HepG2 (cell line): ENCODE data around the gene PLCB1. TPM values are rescaled to one million over a fixed set of nuclear protein-coding genes. Genes with fewer than 3 reads are reported as not detected.
"Not testable (repeated sequence)": the region's sequence is repeated elsewhere in the genome, so short reads cannot be mapped to it uniquely, and the experiment has no call there.

ENCODE experiments used
- ATAC-seq: fragments of 200-7000 bp; cut with Tn5 transposase; 3 replicates; pipeline ENCODE4 v1.9.1; 2020; ENCODE audit warnings: mild to moderate bottlenecking, moderate library complexity
- BruUV-seq: library from RNA; stranded (reverse); fragments of 400-500 nt; replicated peaks from 2 replicates; lab custom pipeline; 2021; lab: Mats Ljungman, UMichigan
- CTCF ChIA-PET: fragments of 300-600 bp; formaldehyde crosslinking; extraction: SDS; loops from one replicate; lab custom pipeline; 2021; ENCODE audit warnings: low total read pairs, inconsistent platforms, low intra/inter-chr PET ratio; lab: Yijun Ruan, JAX
- POLR2A ChIA-PET: fragments of 350-600 bp; sonication (Branson Sonifier 250); formaldehyde crosslinking; loops from one replicate; lab custom pipeline; 2020; ENCODE audit warnings: antibody characterized with exemption, inconsistent platforms; lab: Yijun Ruan, JAX
- DNase-seq: peaks from one replicate; pipeline ENCODE4 v3.0.0-alpha.2; 2015; ENCODE audit warnings: low spot score
- FAIRE-seq: peaks from 3 replicates; lab custom pipeline; 2011; peaks lifted over from hg19 to GRCh38; lab: Jason Lieb, UNC
- H2AFZ ChIP-seq: one replicate; pipeline ENCODE4 v1.6.1; 2011; ENCODE audit warnings: low read length, inconsistent platforms
- H3K27ac ChIP-seq: fragments of 300-600 bp; 3 replicates; pipeline ENCODE4 v1.8.0; 2011; ENCODE audit warnings: mixed run types, mild to moderate bottlenecking, mixed read lengths, low read length, inconsistent platforms; ENCODE audit not compliant: insufficient read depth; ENCODE audit errors: extremely low read length
- H3K27me3 ChIP-seq, 2 experiments: fragments of 200-600 bp in 1 of 2; 2 replicates in 1 of 2; 3 replicates in 1 of 2; pipeline versions ENCODE4 v1.6.0 to v1.8.0; 2011; ENCODE audit warnings: low read length in 2 of 2, mild to moderate bottlenecking in 2 of 2, moderate library complexity in 2 of 2, inconsistent platforms in 1 of 2; ENCODE audit not compliant: insufficient read depth in 2 of 2, control insufficient read depth in 1 of 2
- H3K36me3 ChIP-seq, 2 experiments: fragments of 200-600 bp in 1 of 2; replicated peaks in 1 of 2; 2 replicates in 1 of 2; 3 replicates in 1 of 2; pipeline versions ENCODE4 v1.5.1 to v1.8.0; 2011; ENCODE audit warnings: low read length in 2 of 2, inconsistent platforms in 1 of 2; ENCODE audit not compliant: insufficient read depth in 2 of 2, control insufficient read depth in 1 of 2
- H3K4me1 ChIP-seq: 2 replicates; pipeline ENCODE4 v1.5.1; 2012; ENCODE audit warnings: low read length, inconsistent platforms; ENCODE audit not compliant: insufficient read depth
- H3K4me2 ChIP-seq: 2 replicates; pipeline ENCODE4 v1.6.0; 2011; ENCODE audit warnings: low read depth, low read length, inconsistent platforms
- H3K4me3 ChIP-seq, 3 experiments: fragments of 200-600 bp in 1 of 3; sonication (generic), shearing (Covaris generic) in 1 of 3; replicated peaks in 1 of 3; 2 replicates each; pipeline ENCODE4 v1.5.1; 2011 to 2016; ENCODE audit warnings: low read length in 3 of 3, inconsistent platforms in 2 of 3, low read depth in 2 of 3, mild to moderate bottlenecking in 2 of 3, control low read depth in 1 of 3, mixed read lengths in 1 of 3; ENCODE audit not compliant: insufficient read depth in 1 of 3
- H3K79me2 ChIP-seq: one replicate; pipeline ENCODE4 v1.6.1; 2011; ENCODE audit warnings: low read length, inconsistent platforms; ENCODE audit not compliant: insufficient read depth
- H3K9ac ChIP-seq: 2 replicates; pipeline ENCODE4 v1.6.0; 2011; ENCODE audit warnings: mild to moderate bottlenecking, low read depth, low read length, inconsistent platforms; ENCODE audit not compliant: insufficient read depth
- H3K9me3 ChIP-seq: 2 replicates; pipeline ENCODE4 v1.5.1; 2012; ENCODE audit warnings: mild to moderate bottlenecking, low read length
- H4K20me1 ChIP-seq: 2 replicates; pipeline ENCODE4 v1.6.0; 2011; ENCODE audit warnings: inconsistent platforms, mild to moderate bottlenecking, low read length, moderate library complexity; ENCODE audit not compliant: insufficient read depth
- HMGXB4 ChIP-seq, 2 experiments: sonication (generic) in 1 of 2; formaldehyde crosslinking in 1 of 2; IDR thresholded peaks; 2 replicates each; pipeline versions ENCODE4 v1.4.0 to v1.6.1; 2018 to 2020; ENCODE audit warnings: missing genetic modification reagents in 2 of 2, borderline replicate concordance in 1 of 2, low read depth in 1 of 2, mild to moderate bottlenecking in 1 of 2, missing biosample characterization in 1 of 2
- ZFP37 ChIP-seq: sonication (generic); formaldehyde crosslinking; IDR thresholded peaks from 2 replicates; pipeline ENCODE4 v1.4.0; 2020; ENCODE audit warnings: missing genetic modification reagents, borderline replicate concordance
- ZNF280D ChIP-seq: sonication (generic); formaldehyde crosslinking; IDR thresholded peaks from 2 replicates; pipeline ENCODE4 v1.5.1; 2020; ENCODE audit warnings: mild to moderate bottlenecking, missing genetic modification reagents
- WGBS: methylation state at CpG from one replicate; pipeline ENCODE4 v1.1.6; 2017; ENCODE audit warnings: low lambda C conversion rate; 5-methylcytosine and 5-hydroxymethylcytosine counted together
- in situ Hi-C: cut with HindIII; loops from 2 replicates; pipeline ENCODE4 v1.10.0; 2017; ENCODE audit warnings: low pct_unique_long_range_greater_than_20kb; ENCODE audit not compliant: extremely low pct_ligation_motif_present
- intact Hi-C: fragments of 100-400 bp; cut with micrococcal nuclease; formaldehyde crosslinking; loops from one replicate; pipeline ENCODE4 v1.10.0; 2022; ENCODE audit not compliant: unreplicated experiment
- polyA plus RNA-seq, 8 experiments: library from polyadenylated mRNA; depleted of rRNA in 3 of 8; stranded (reverse) in 7 of 8; unstranded in 1 of 8; fragments of >200 nt; fragmentation: Illumina TruSeq in 4 of 8; extraction: Trizol in 4 of 8; gene quantifications; 2 replicates each; pipeline versions ENCODE4 v1.2.1 to v1.2.3, GENCODE V29; 2011 to 2016; ENCODE audit warnings: low read depth in 4 of 8, missing spikeins in 1 of 8, mixed read lengths in 1 of 8; ENCODE audit not compliant: insufficient read depth in 1 of 8
- total RNA-seq, 5 experiments: library from RNA; depleted of rRNA; stranded (reverse); fragments of >200 nt; fragmentation: Illumina TruSeq; extraction: Trizol; gene quantifications; 2 replicates each; pipeline ENCODE4 v1.2.3, GENCODE V29; 2016; ENCODE audit warnings: low read depth in 1 of 5

Gene PLCB1
- total and polyA plus RNA-seq, 2 of the 13 experiments (the other 11 are each of a cell fraction or from before 2014, with no cell fraction given) = 42.4 to 55.9 TPM

- in situ Hi-C loops, H4K20me1 ChIP-seq, ATAC-seq, H3K27ac ChIP-seq, H3K4me1 ChIP-seq, H3K9ac ChIP-seq, CTCF ChIA-PET, H3K79me2 ChIP-seq, FAIRE-seq, H3K9me3 ChIP-seq, BruUV-seq, H3K4me3 ChIP-seq, DNase-seq, H3K4me2 ChIP-seq, H3K27me3 ChIP-seq, H2AFZ ChIP-seq, POLR2A ChIA-PET, intact Hi-C loops: not testable (repeated sequence)
- 95% methylated on average over 4 of the region's 30 CpGs for whole genome bisulfite sequencing
- peaks cover 11 to 33% of the 10 kb centered on the region in 2 experiments for H3K36me3 ChIP-seq
Observed at GRCh38 chr20:8644468-8644867, 512.4 kb downstream of the PLCB1 start.

- CTCF ChIA-PET = no interaction called here
- Histone ChIP-seq H3K36me3 (peaks cover 14 to 42% of the 10 kb centered on the region in 2 experiments), H2AFZ (no peak overlapping the region), H3K27ac (no peak overlapping the region), H3K4me2 (no peak overlapping the region), H3K27me3 (no peaks in the 10 kb centered on the region), H3K9me3 (no peaks in the 10 kb centered on the region), H3K4me1 (no peaks in the 10 kb centered on the region), H3K9ac (no peak overlapping the region), H4K20me1 (no peaks in the 10 kb centered on the region), H3K4me3 (no peak overlapping the region), H3K79me2 (no peaks in the 10 kb centered on the region)
- POLR2A ChIA-PET = no interaction called here
- intact Hi-C loops (no loop called here), in situ Hi-C loops (no loop called here)
- BruUV-seq = no TSS peak
- FAIRE-seq (no peak), ATAC-seq (no peak), DNase-seq (no peak)
- WGBS = 98% methylated on average over 1 of the region's 1 CpG
- TF ChIP-seq ZNF280D (CRISPR knock-in tag) (no peak), ZFP37 (CRISPR knock-in tag) (no peak), HMGXB4 (CRISPR knock-in tag; IDR thresholded peaks at IDR 0.05; ENCODE audit: borderline replicate concordance in 1 of 2, low read depth in 1 of 2) (no peak)
Observed at GRCh38 chr20:8645326-8645725, 513.3 kb downstream of the PLCB1 start.
